ENCODE measurements around the gene CHI3L2.

- TF ChIP-seq CTCF (IDR thresholded peaks at IDR 0.05) (no peak), POLR2A (IDR thresholded peaks at IDR 0.05) (no peak)
Measured at GRCh38 chr1:111280267-111280666, 52.8 kb downstream of the CHI3L2 start.
